ENCODE data around the gene NOTCH3. TPM values are rescaled to one million over a fixed set of nuclear protein-coding genes. Genes with fewer than 3 reads are reported as not detected.

NOTCH3 gene
- total RNA-seq, 4 donors from 2014 or later: 19.9 to 78.7 (median 49.1) TPM

DNA sequence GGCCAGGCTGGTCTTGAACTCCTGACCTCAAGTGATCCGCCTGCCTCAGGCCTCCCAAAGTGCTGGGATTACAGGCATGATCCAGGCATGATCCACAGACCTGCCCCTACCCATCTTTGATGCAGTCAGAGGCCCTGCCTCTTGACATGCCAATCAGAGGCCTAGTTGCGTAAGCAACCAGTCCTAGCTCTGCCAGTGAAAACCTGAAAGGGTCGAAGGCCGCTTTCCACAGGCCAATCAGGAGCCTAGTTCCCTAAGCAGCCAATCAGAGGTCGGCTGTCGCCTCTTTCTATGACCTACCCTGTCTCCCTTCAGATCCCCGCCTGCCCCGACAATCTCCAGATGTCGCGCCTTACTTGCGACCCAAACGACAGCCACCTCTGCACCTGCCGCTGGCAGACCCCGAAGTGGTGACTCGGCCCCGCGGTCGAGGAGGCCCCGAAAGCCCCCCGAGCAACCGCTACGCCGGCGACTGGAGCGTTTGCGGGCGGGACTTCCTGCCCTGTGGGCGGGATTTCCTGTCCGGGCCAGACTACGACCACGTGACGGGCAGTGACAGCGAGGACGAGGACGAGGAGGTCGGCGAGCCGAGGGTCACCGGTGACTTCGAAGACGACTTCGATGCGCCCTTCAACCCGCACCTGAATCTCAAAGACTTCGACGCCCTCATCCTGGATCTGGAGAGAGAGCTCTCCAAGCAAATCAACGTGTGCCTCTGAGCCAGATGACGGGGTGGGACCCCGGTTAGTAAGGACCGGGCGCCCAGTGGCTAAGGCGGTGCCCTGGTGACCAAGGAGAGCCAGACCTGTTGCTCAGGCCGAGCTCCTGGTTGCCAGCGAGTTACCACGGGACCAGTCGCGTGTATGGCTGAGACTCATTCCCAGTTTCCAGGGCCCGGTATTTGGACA lies 87.3 kb downstream of the NOTCH3 start:
- no peak overlapping the region for H3K4me3 ChIP-seq
- H3K27ac ChIP-seq (replicated peaks in 1 of 4): peak overlapping the region in 3 of 4 donors; percentile 50 to 67 (median 63)
- no peaks in the 10 kb centered on the region for H3K27me3 ChIP-seq
- no peak for TF ChIP-seq POLR2A (IDR thresholded peaks at IDR 0.05; ENCODE audit: low read depth)
- TF ChIP-seq EP300 (IDR thresholded peaks at IDR 0.05): no peak
- TF ChIP-seq, protein P1, sequence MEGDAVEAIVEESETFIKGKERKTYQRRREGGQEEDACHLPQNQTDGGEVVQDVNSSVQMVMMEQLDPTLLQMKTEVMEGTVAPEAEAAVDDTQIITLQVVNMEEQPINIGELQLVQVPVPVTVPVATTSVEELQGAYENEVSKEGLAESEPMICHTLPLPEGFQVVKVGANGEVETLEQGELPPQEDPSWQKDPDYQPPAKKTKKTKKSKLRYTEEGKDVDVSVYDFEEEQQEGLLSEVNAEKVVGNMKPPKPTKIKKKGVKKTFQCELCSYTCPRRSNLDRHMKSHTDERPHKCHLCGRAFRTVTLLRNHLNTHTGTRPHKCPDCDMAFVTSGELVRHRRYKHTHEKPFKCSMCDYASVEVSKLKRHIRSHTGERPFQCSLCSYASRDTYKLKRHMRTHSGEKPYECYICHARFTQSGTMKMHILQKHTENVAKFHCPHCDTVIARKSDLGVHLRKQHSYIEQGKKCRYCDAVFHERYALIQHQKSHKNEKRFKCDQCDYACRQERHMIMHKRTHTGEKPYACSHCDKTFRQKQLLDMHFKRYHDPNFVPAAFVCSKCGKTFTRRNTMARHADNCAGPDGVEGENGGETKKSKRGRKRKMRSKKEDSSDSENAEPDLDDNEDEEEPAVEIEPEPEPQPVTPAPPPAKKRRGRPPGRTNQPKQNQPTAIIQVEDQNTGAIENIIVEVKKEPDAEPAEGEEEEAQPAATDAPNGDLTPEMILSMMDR (IDR thresholded peaks at IDR 0.05): no peak
- 82% methylated on average over 42 of the region's 58 CpGs for WGBS
- intact Hi-C loops (cut with DNase I): no loop called here
- no peaks in the 10 kb centered on the region for H3K9me3 ChIP-seq
- peaks cover 20 to 37% (median 33%) of the 10 kb centered on the region in 4 donors for H3K4me1 ChIP-seq
- DNase-seq (ENCODE audit: extremely low spot score): no peak
- H3K36me3 ChIP-seq: peaks cover 65 to 98% (median 91%) of the 10 kb centered on the region in 4 donors

DNA sequence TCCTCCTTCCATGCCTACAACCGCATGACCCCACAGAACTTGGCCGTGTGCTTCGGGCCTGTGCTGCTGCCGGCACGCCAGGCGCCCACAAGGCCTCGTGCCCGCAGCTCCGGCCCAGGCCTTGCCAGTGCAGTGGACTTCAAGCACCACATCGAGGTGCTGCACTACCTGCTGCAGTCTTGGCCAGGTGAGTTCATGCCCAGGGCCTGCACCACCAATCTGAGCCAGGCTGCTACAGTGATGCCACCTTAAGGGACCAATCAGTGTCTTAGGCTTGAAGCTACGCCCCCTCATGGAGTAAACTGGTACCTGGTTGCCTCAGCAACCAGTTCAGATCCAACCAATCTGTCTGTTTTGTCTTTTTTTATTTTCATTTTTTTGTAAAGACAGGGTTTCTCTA lies 88.4 kb downstream of the NOTCH3 start:
- Histone ChIP-seq H3K4me1 (peaks cover 21 to 47% (median 41%) of the 10 kb centered on the region in 4 donors), H3K27ac (replicated peaks in 1 of 4) (no peak overlapping the region), H3K27me3 (no peaks in the 10 kb centered on the region), H3K4me3 (no peak overlapping the region), H3K9me3 (no peaks in the 10 kb centered on the region), H3K36me3 (peaks cover 54 to 87% (median 80%) of the 10 kb centered on the region in 4 donors)
- intact Hi-C loops (cut with DNase I): no loop called here
- WGBS: 89% methylated on average over 11 of the region's 11 CpGs
- no peak for DNase-seq (ENCODE audit: extremely low spot score)
- TF ChIP-seq EP300 (IDR thresholded peaks at IDR 0.05) (no peak), POLR2A (IDR thresholded peaks at IDR 0.05; ENCODE audit: low read depth) (no peak), POLR2AphosphoS5 (IDR thresholded peaks at IDR 0.05) (no peak)
- TF ChIP-seq, protein P1 (IDR thresholded peaks at IDR 0.05): no peak

DNA sequence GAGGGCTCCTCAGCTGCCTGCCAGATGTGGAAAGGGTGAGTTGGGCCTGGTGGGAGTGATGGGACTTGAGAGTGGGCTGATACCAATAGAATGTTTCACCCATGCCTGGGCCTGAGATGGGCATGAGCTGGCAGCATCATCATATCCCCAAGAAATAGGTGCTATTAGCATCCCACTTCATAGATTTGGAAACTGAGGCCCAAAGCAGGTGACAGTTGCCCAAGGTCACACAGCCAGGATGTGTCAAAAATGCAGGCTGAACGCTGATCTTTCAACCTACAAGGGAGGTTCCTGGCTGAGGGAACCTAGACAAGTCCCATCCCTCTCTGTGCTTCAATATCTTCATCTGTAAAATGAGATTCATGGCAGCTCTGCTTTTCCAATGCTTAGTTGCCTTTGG lies 89.0 kb downstream of the NOTCH3 start:
- no peak overlapping the region for H3K27ac ChIP-seq (replicated peaks in 1 of 4)
- no peak for DNase-seq (ENCODE audit: extremely low spot score)
- H3K4me3 ChIP-seq: no peak overlapping the region
- WGBS: 92% methylated on average over 1 of the region's 1 CpG
- peaks cover 50 to 80% (median 74%) of the 10 kb centered on the region in 4 donors for H3K36me3 ChIP-seq
- no peaks in the 10 kb centered on the region for H3K27me3 ChIP-seq
- peaks cover 22 to 51% (median 44%) of the 10 kb centered on the region in 4 donors for H3K4me1 ChIP-seq
- H3K9me3 ChIP-seq: no peaks in the 10 kb centered on the region
- intact Hi-C loops (cut with DNase I): no loop called here
- TF ChIP-seq POLR2AphosphoS5 (IDR thresholded peaks at IDR 0.05) (no peak), EP300 (IDR thresholded peaks at IDR 0.05) (no peak), POLR2A (IDR thresholded peaks at IDR 0.05; ENCODE audit: low read depth) (no peak)
- TF ChIP-seq, protein P1 (IDR thresholded peaks at IDR 0.05): no peak

DNA sequence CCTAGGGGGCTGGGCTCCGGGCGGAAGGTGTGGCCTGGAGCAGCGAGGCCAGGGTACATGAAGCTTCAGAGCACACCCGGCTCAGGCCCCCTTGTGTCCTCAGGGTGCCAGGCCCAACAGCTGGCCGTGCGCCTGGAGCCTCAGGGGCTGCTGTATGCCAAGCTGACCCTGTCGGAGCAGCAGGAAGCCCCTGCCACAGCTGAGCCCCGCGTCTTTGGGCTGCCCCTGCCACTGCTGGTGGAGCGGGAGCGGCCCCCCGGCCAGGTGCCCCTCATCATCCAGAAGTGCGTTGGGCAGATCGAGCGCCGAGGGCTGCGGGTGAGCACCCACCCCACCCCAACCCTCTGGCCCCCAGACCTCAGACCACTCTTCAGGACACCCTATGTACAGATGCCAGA lies 90.4 kb downstream of the NOTCH3 start:
- Histone ChIP-seq H3K4me3 (no peak overlapping the region), H3K36me3 (peaks cover 37 to 67% (median 60%) of the 10 kb centered on the region in 4 donors), H3K9me3 (no peaks in the 10 kb centered on the region), H3K4me1 (peaks cover 20 to 46% (median 40%) of the 10 kb centered on the region in 4 donors), H3K27ac (replicated peaks in 1 of 4) (no peak overlapping the region), H3K27me3 (no peaks in the 10 kb centered on the region)
- no peak for DNase-seq (ENCODE audit: extremely low spot score)
- 91% methylated on average over 7 of the region's 17 CpGs for WGBS
- TF ChIP-seq EP300 (IDR thresholded peaks at IDR 0.05) (no peak), POLR2AphosphoS5 (IDR thresholded peaks at IDR 0.05) (no peak), POLR2A (IDR thresholded peaks at IDR 0.05; ENCODE audit: low read depth) (no peak)
- TF ChIP-seq, protein P1 (IDR thresholded peaks at IDR 0.05): no peak
- intact Hi-C loops (cut with DNase I): no loop called here

All from esophagus muscularis mucosa (tissue), 4 donors.